B cell (primary cell): ENCODE measurements around the gene EYA3. TPM values are rescaled to one million over a fixed set of nuclear protein-coding genes. Genes with fewer than 3 reads are reported as not detected.

Source experiments
- ATAC-seq: fragments of 200-7000 bp; cut with Tn5 transposase; one replicate; pipeline ENCODE4 v1.10.0; 2021; ENCODE audit warnings: low read depth, mild to moderate bottlenecking, moderate number of reproducible peaks, moderate library complexity
- CTCF ChIA-PET: fragments of 350-600 bp; sonication (Branson Sonifier 250); formaldehyde crosslinking; loops from one replicate; lab custom pipeline; 2021; ENCODE audit warnings: antibody characterized with exemption, inconsistent platforms; lab: Charles Lee
- POLR2A ChIA-PET: fragments of 350-600 bp; sonication (Branson Sonifier 250); formaldehyde crosslinking; loops from one replicate; lab custom pipeline; 2021; ENCODE audit warnings: antibody characterized with exemption; lab: Charles Lee
- DNase-seq: peaks from one replicate; pipeline ENCODE4 v3.0.0; 2013
- H2AFZ ChIP-seq: 2 replicates; pipeline ENCODE4 v1.6.1; 2012; ENCODE audit warnings: mild to moderate bottlenecking, low read depth, low read length; ENCODE audit not compliant: insufficient read depth, poor library complexity, severe bottlenecking
- H3K27ac ChIP-seq, 2 donors: 1 replicate in 1 of 2; 2 replicates in 1 of 2; pipeline ENCODE4 v1.5.1; 2012 to 2013; ENCODE audit warnings: low read length in 2 of 2, mild to moderate bottlenecking in 2 of 2, moderate library complexity in 1 of 2
- H3K27me3 ChIP-seq, 4 experiments: fragments of 200-600 bp in 1 of 4; sonication (generic) in 1 of 4; replicated peaks in 1 of 4; 1 replicate in 2 of 4; 2 replicates in 2 of 4; pipeline versions ENCODE4 v1.6.1 to v1.7.0; 2013 to 2016; ENCODE audit warnings: low read length in 3 of 4, mild to moderate bottlenecking in 2 of 4, mixed read lengths in 1 of 4, moderate library complexity in 1 of 4; ENCODE audit not compliant: insufficient read depth in 4 of 4, control insufficient read depth in 3 of 4; ENCODE audit errors: control extremely low read depth in 1 of 4
- H3K36me3 ChIP-seq, 2 experiments: replicated peaks in 1 of 2; 1 replicate in 1 of 2; 2 replicates in 1 of 2; pipeline versions ENCODE4 v1.6.1 to v1.7.1; 2013; ENCODE audit warnings: low read length in 1 of 2; ENCODE audit not compliant: insufficient read depth in 2 of 2, control insufficient read depth in 1 of 2; ENCODE audit errors: control extremely low read depth in 1 of 2, extremely low read depth in 1 of 2
- H3K4me1 ChIP-seq, 2 donors: fragments of 200-600 bp in 1 of 2; sonication (generic) in 1 of 2; 1 replicate in 1 of 2; 2 replicates in 1 of 2; pipeline versions ENCODE4 v1.5.1 to v1.6.1; 2013 to 2017; ENCODE audit warnings: low read length in 2 of 2; ENCODE audit not compliant: control insufficient read depth in 2 of 2, insufficient read depth in 2 of 2
- H3K4me2 ChIP-seq: replicated peaks from 2 replicates; pipeline ENCODE3; 2012; ENCODE audit warnings: mild to moderate bottlenecking, low read depth, low read length; ENCODE audit not compliant: poor library complexity, severe bottlenecking
- H3K4me3 ChIP-seq, 5 experiments: fragments of 200-600 bp in 1 of 5; sonication (generic) in 1 of 5; 1 replicate in 3 of 5; 2 replicates in 2 of 5; pipeline versions ENCODE4 v1.5.1 to v1.7.0; 2011 to 2016; ENCODE audit warnings: low read length in 4 of 5, mild to moderate bottlenecking in 4 of 5, low read depth in 2 of 5, control low read depth in 1 of 5, moderate library complexity in 1 of 5; ENCODE audit not compliant: insufficient read depth in 1 of 5; ENCODE audit errors: control extremely low read depth in 1 of 5, extremely low read depth in 1 of 5
- H3K79me2 ChIP-seq: fragments of 200-600 bp; sonication (generic); one replicate; pipeline ENCODE4 v1.6.0; 2016; ENCODE audit warnings: low read length; ENCODE audit not compliant: control insufficient read depth, insufficient read depth
- H3K9ac ChIP-seq: fragments of 200-600 bp; sonication (generic); 2 replicates; pipeline ENCODE4 v1.6.1; 2017; ENCODE audit warnings: mild to moderate bottlenecking, low read length, moderate library complexity
- H3K9me3 ChIP-seq, 3 donors: one replicate each; pipeline versions ENCODE4 v1.6.1 to v1.7.1; 2013; ENCODE audit warnings: low read length in 2 of 3; ENCODE audit not compliant: control insufficient read depth in 2 of 3, insufficient read depth in 1 of 3; ENCODE audit errors: control extremely low read depth in 1 of 3
- H4K20me1 ChIP-seq: 2 replicates; pipeline ENCODE4 v1.6.0; 2012; ENCODE audit warnings: mild to moderate bottlenecking, low read length; ENCODE audit not compliant: insufficient read depth, control insufficient read depth, poor library complexity, severe bottlenecking
- H3K27ac Mint-ChIP-seq: one replicate; pipeline ENCODE4 v1.8.0; 2021; ENCODE audit warnings: mixed read lengths
- H3K27me3 Mint-ChIP-seq: one replicate; pipeline ENCODE4 v1.8.0; 2021; ENCODE audit warnings: mixed read lengths
- H3K4me1 Mint-ChIP-seq: one replicate; pipeline ENCODE4 v1.8.0; 2021; ENCODE audit warnings: mixed read lengths
- H3K4me3 Mint-ChIP-seq: one replicate; pipeline ENCODE4 v1.8.0; 2021; ENCODE audit warnings: mixed read lengths
- H3K9me3 Mint-ChIP-seq: one replicate; pipeline ENCODE4 v1.8.0; 2022; ENCODE audit warnings: mixed read lengths; ENCODE audit not compliant: insufficient read depth
- EZH2 ChIP-seq: IDR thresholded peaks from 2 replicates; pipeline ENCODE4 v1.6.1; 2012; ENCODE audit warnings: borderline replicate concordance, low read depth, mild to moderate bottlenecking, moderate library complexity, low read length; ENCODE audit not compliant: insufficient read depth, poor library complexity, severe bottlenecking
- WGBS: methylation state at CpG from one replicate; pipeline ENCODE4 v1.1.5; 2013; ENCODE audit warnings: missing lambda C conversion rate; ENCODE audit not compliant: insufficient coverage; 5-methylcytosine and 5-hydroxymethylcytosine counted together
- intact Hi-C: fragments of 100-400 bp; cut with micrococcal nuclease; formaldehyde crosslinking; loops from one replicate; pipeline ENCODE4 v1.10.0; 2022
- polyA plus RNA-seq: library from polyadenylated mRNA; depleted of rRNA; stranded (reverse); fragments of >200 nt; gene quantifications from 2 replicates; pipeline ENCODE4 v1.2.3, GENCODE V29; 2012
- total RNA-seq, 2 donors: library from RNA; stranded (reverse); fragments of 120-200 nt in 1 of 2; gene quantifications; 1 replicate in 1 of 2; 2 replicates in 1 of 2; pipeline versions ENCODE4 v1.2.3 to v1.2.4, GENCODE V29; 2013 to 2022
- TF ChIP-seq, protein P1 (sequence below): fragments of 200-600 bp; IDR thresholded peaks from one replicate; pipeline ENCODE4 v1.8.0; 2022; ENCODE audit warnings: antibody characterized with exemption, mild to moderate bottlenecking

The EYA3 gene
- total and polyA plus RNA-seq, 2 donors (not counting 1 experiment from before 2014, with no cell fraction given) = 14.1 to 31.3 TPM

DNA sequence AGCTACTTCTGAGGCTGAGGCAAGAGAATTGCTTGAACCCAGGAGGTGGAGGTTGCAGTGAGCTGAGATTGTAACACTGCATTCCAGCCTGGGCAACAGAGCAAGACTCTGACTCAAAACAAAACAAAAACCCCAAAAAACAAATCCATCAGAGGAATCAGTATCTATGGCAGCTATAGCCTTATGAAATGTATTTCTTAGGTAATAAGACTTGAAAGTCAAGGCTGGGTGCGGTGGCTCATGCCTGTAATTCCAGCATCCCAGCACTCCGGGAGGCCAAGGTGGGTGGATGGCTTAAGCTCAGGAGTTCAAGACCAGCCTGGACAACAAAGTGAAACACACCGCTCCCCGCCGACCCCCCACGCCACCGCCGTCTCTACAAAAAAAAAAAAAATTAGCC is 31.1 kb upstream of the EYA3 start:
- no peak overlapping the region for H2AFZ ChIP-seq
- WGBS = 100% methylated on average over 1 of the region's 8 CpGs
- ChIA-PET CTCF (interaction anchor here (1.0 to 1.2 kb wide), 3 partner anchors 17 to 44 kb away, joined by 3 to 4 read pairs (median 3); no protein-coding TSS in a partner anchor), POLR2A (interaction anchor here (0.7 kb wide), 1 partner anchor 76 kb away, joined by 4 read pairs; no protein-coding TSS in a partner anchor)
- Mint-ChIP-seq H3K27ac (no peak overlapping the region), H3K27me3 (no peaks in the 10 kb centered on the region), H3K4me1 (peaks cover 11% of the 10 kb centered on the region), H3K4me3 (no peak overlapping the region), H3K9me3 (no peaks in the 10 kb centered on the region)
- no peak overlapping the region for H3K4me3 ChIP-seq
- no peaks in the 10 kb centered on the region for H4K20me1 ChIP-seq
- H3K27me3 ChIP-seq = no peaks in the 10 kb centered on the region
- TF ChIP-seq, protein P1, sequence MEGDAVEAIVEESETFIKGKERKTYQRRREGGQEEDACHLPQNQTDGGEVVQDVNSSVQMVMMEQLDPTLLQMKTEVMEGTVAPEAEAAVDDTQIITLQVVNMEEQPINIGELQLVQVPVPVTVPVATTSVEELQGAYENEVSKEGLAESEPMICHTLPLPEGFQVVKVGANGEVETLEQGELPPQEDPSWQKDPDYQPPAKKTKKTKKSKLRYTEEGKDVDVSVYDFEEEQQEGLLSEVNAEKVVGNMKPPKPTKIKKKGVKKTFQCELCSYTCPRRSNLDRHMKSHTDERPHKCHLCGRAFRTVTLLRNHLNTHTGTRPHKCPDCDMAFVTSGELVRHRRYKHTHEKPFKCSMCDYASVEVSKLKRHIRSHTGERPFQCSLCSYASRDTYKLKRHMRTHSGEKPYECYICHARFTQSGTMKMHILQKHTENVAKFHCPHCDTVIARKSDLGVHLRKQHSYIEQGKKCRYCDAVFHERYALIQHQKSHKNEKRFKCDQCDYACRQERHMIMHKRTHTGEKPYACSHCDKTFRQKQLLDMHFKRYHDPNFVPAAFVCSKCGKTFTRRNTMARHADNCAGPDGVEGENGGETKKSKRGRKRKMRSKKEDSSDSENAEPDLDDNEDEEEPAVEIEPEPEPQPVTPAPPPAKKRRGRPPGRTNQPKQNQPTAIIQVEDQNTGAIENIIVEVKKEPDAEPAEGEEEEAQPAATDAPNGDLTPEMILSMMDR = no peak
- TF ChIP-seq EZH2 = no peak
- no peaks in the 10 kb centered on the region for H3K79me2 ChIP-seq
- intact Hi-C loops = no loop called here
- no peak for DNase-seq
- H3K36me3 ChIP-seq = no peaks in the 10 kb centered on the region
- ATAC-seq = no peak
- no peaks in the 10 kb centered on the region for H3K9me3 ChIP-seq
- peaks cover 5 to 11% of the 10 kb centered on the region in 2 donors for H3K4me1 ChIP-seq
- H3K27ac ChIP-seq = no peak overlapping the region
- no peak overlapping the region for H3K4me2 ChIP-seq
- H3K9ac ChIP-seq = no peak overlapping the region

GRCh38 chr1:28118640-28119307 is 30.4 kb upstream of the EYA3 start:
- ChIA-PET POLR2A (no interaction called here), CTCF (no interaction called here)
- Histone ChIP-seq H3K27ac (no peak overlapping the region), H3K36me3 (no peaks in the 10 kb centered on the region), H3K27me3 (no peaks in the 10 kb centered on the region), H3K9ac (no peak overlapping the region), H3K79me2 (no peaks in the 10 kb centered on the region), H3K4me1 (peaks cover 5 to 11% of the 10 kb centered on the region in 2 donors), H3K4me2 (no peak overlapping the region), H3K4me3 (no peak overlapping the region), H3K9me3 (no peaks in the 10 kb centered on the region), H2AFZ (no peak overlapping the region), H4K20me1 (no peaks in the 10 kb centered on the region)
- Mint-ChIP-seq H3K4me3 (no peak overlapping the region), H3K4me1 (peaks cover 11% of the 10 kb centered on the region), H3K9me3 (no peaks in the 10 kb centered on the region), H3K27ac (no peak overlapping the region), H3K27me3 (no peaks in the 10 kb centered on the region)
- TF ChIP-seq, protein P1 = no peak
- no peak for TF ChIP-seq EZH2
- intact Hi-C loops = no loop called here
- ATAC-seq (no peak), DNase-seq (no peak)
- 73% methylated on average over 3 of the region's 5 CpGs for WGBS
